Stimulated activated CD4-positive, alpha-beta T cell treated with anti-CD3 and anti-CD28 coated beads, Interleukin-15, amount 100 ng/mL, for 24 hours (primary cell): ENCODE data around the gene SUMO3.

Experiments used
- DNase-seq: peaks from one replicate; pipeline ENCODE4 v3.0.0-alpha.2; 2020

The SUMO3 gene

DNA sequence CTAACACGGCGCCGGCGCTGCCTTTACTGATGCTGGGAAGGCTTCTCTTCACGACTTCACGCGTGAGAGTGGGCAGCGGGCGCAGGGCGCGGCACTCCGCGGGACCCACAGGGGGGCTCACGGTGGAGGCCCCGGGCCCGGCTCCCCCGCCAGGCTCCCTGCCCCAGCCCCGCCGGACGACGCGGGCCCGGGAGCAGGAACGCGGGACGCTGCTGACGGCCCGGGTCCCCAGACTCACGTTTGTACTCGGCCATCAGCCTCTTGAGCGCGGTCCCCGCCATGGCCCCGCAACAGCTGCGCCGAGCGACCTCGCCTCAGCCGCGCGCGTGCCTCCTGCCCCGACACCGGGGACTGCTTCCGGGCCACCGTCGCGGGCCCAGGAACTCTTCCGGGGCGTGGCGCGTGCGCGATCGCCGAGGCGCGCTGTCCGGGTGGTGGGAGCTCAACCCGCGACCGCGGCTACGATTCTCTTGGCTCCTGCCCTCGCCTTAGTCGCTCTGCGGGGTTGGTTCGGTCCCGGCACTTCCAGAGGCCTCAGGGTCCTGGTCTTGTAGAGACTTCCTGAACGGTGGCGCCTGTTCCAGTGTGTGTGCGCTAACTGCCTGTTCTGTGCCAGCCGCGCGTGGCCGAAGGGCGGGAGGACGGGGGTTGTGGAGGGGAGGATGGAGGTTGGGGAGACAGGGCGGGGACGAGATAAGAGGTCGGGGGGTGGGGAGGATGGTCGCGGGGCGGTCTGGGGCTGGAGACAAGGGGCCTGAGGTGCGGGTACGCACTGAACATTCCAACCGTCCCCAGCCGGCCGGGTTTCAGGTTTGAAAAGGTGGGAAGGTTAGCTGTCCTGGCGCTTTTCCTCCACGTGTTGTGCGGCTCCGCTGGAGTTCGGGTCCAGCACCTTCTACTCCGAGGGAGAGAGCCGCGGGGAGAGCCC is 16.1 kb downstream of the SUMO3 start, which contains the start of gene UBE2G2:
UBE2G2 (minus strand) TSS at position 353 of the 928 bp plus-strand sequence; CDS start at position 281, 72 bp downstream.
- DNase-seq, result peak; percentile 90

- no peak for DNase-seq
Observed at GRCh38 chr21:44800971-44801467, 16.8 kb downstream of the SUMO3 start.

DNA sequence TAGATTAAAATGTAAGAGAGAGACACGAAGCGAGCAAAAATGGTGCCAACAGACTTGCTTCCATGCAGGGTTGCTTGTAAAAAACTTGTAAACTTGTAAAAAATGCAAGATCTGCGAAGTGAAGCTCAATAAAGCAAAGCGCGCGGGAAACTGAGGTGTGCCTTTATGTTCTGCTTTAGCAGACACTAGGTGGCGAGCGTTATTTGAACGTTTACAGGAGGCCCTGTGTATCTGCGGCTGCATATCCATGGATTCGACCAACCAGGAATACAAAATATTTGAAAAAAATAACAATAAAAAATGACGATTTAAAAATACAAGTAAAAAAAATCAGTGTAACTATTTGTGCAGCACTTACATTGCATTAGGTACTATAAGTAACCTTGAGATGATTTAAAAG is 17.8 kb downstream of the SUMO3 start:
- DNase-seq, result peak; percentile 31

DNA sequence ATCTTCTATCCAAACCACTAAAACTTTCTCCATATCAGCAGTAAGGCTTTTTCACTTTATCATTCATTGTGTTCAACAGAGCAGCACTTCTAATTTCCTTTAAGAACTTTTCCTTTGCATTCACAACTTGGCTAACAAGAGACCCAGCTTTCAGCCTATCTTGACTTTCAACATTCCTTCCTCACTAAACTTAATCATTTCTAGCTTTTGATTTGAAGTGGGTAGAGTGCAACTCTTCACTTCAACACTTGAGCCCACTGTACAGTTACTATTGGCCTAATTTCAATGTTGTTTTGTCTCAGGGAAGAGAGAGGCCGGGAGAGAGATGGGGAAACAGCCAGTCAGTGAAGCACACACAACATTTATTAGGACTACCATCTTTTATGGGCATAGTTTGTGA is 18.2 kb downstream of the SUMO3 start:
- no peak for DNase-seq

DNA sequence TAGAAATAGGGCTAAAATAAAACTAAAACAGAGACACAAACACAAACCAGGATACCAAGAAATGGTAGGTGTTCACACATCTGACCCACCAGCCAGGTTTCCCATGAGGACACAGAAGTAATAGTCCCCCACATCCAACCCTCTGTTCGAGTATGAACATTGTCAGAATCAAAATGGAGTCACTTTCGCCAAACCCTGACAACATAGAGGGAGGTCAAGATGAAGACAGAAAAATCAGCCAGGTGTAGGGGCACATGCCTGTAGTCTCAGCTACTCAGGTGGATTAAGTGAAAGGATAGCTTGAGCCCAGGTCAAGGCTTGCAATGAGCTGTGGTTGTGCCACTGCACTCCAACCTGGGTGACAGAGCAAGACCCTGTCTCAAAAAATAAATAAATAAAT is 20.1 kb downstream of the SUMO3 start:
- DNase-seq, result no peak

GRCh38 chr21:44795342-44795741 is 22.5 kb downstream of the SUMO3 start:
- DNase-seq, result no peak

DNA sequence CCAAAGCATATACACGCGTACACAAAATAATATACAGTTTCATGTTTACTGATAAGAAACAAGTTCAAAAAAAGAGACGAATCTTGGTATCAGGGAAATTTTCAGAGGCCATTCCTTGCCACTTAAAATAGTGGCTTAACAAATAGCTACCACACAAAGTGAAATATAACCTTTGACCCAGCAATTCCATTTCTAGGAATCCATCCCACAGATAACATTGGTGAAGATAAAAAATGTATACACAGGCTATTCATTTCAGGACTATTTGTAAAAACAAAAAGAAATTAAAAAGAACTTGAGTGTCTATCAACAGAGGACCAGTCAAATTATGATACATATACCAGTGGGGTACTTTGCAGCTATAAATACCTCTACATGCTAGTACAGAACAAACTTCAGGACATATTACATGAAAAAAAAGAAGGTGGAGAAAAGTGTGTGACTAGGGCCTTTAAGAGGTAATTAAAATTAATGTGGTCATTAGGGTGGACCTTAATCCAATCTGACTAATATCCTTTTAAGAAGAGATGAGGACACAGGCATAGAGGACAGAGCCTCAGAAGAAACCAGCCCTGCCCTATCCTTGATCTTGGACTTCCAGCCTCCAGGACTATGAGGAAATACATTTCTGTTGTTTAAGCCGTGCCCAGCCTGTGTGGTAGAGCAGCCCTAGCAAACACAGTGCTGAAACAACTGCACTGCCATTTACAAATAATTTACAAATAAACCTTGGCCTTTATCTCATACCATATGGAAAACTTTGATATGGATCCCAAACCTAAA is 24.1 kb downstream of the SUMO3 start:
- no peak for DNase-seq

GRCh38 chr21:44792702-44793591 is 24.9 kb downstream of the SUMO3 start:
- peak; percentile 43 for DNase-seq

DNA sequence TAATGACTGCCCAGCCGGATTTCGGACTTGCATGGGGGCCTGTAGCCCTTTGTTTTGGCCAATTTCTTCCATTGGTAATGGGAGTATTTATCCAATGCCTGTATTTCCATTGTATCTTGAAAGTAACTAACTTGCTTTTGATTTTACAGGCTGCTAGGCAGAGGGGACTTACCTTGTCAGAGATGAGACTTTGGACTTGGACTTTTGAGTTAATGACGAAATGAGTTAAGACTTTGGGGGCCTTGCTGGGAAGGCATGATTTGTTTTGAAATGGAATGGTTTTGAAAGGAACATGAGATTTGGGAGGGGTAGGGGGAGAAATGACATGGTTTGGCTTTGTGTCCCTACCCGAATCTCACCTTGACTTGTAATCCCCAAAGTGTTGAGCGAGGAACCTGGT is 25.9 kb downstream of the SUMO3 start:
- no peak for DNase-seq

- no peak for DNase-seq
Observed at GRCh38 chr21:44791246-44791645, 26.6 kb downstream of the SUMO3 start.

GRCh38 chr21:44790368-44790767 is 27.5 kb downstream of the SUMO3 start:
- DNase-seq, result no peak

DNA sequence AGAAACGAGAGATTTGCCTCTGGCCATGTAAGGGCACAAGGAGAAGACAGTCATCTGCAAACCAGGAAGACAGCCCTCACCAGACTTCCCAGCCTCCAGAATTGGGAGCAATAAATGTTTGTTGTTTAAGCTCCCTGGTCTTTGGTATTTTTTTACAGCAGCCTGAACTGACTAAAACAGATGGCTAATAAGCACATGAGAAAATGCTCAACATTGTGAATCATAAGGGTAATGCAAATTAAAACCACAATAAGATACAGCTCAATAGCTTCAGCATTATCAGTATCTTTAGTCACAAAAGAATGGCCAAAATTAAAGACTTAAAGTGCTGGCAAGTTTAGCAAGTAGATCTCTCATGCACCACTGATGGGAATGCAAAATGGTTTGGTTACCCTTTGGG is 28.0 kb downstream of the SUMO3 start:
- no peak for DNase-seq

DNA sequence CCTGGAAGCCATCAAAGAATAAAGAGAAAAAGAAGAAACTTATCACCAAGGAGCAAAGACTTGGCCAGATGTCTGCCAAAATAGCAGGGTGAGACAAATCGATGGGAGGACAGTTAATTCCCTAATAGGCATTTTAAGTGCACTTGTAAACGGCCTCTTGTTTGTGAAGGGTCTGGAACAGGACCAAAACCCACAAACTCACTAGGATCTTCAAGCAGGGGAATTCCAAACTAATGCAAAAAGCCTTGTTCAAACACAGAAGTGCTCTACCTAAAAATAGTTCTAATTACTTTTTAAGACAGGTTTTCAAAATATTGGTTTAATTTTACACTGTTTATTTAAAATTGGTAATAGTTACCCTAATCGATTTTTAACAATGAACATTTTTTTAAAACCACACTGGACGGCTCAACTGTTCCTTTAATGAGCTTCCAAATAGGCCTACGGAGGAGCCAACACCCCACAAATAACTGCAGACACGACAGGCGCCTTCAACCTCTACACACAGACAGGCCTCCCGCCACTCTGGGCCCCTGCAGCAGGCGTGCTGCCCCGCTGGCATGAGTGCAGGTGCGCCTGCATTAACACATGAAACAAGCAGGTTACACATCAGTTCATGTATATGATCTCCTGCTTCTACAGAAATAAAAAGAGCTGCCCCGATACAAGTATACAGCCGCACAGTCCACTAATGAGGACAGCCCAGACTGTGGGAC is 32.1 kb downstream of the SUMO3 start:
- DNase-seq, result no peak

GRCh38 chr21:44784810-44785209 is 33.1 kb downstream of the SUMO3 start:
- DNase-seq, result no peak

DNA sequence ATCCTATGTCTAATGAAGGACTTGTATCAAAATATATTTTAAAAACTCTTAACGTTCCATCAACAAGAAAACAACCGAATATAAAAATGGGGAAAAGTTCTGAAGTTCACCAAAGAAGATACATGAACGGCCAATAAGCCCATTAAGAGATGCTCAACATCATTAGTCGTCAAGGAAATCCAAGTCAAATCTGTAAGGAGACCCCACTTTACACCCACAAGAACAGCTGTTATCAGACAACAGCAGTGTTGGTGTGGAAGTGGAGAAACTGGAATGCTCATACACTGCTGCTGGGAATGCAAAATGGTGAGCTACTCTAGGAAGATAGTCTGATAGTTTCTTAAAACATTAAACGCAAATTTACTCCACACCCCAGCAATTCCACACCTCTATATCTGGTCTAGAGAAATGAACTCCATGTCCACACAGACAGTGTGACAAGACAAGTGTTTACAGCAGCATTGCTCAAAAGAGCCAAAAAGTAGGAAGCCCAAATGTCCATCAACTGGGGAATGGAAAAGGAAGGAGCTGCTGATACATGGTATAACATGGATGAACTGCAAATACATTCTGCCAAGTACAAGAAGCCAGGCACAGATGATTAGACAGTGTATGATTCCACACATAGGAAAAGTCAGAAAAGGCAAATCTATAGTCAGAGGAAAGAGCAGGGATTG is 34.7 kb downstream of the SUMO3 start:
- no peak for DNase-seq

GRCh38 chr21:44780767-44781459 is 36.9 kb downstream of the SUMO3 start:
- DNase-seq, result no peak

DNA sequence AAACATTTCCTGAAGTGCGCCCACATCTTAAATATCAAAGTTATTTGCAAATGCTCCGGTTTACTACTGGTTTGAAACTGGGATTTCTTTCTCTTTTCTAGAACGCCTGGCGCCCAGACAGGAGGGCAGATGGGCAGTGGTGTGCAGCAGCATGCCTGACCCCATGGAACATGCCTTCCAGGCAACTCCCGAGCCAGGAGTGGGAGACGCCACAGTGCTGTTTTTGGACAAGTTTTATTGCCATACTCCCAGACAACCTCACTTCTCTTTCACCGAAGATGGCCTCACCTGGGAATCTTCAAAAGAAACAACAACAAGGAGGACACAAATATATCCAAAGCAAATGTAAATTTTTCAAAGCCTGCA is 37.7 kb downstream of the SUMO3 start:
- DNase-seq, result no peak

- no peak for DNase-seq
Observed at GRCh38 chr21:44779417-44780136, 38.3 kb downstream of the SUMO3 start.

DNA sequence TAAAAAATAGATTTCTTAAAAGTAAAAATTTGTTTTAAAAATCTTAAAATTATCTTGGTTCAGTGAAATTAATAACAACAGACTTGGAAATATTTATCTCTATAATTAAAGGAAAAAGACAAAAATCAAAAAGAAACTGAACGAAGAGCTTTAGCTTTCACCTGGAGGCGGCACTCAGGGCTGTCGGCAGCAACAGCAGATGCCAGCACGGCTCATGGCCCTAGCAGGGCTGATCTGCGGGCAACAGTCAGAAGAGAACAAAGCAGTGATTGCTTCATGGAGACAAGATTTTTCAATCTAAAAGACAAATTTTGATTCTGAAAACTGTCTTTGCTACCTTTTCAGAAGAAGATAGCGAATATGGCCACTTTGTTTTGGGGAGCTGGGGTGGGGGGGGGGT is 38.9 kb downstream of the SUMO3 start:
- no peak for DNase-seq

GRCh38 chr21:44778499-44778911 is 39.4 kb downstream of the SUMO3 start:
- no peak for DNase-seq
